ENCODE data around the gene NEK7. TPM values are rescaled to one million over a fixed set of nuclear protein-coding genes. Genes with fewer than 3 reads are reported as not detected.

NEK7 gene
- total RNA-seq, 8 experiments from 2014 or later = 16.5 to 184 (median 39.7) TPM

DNA sequence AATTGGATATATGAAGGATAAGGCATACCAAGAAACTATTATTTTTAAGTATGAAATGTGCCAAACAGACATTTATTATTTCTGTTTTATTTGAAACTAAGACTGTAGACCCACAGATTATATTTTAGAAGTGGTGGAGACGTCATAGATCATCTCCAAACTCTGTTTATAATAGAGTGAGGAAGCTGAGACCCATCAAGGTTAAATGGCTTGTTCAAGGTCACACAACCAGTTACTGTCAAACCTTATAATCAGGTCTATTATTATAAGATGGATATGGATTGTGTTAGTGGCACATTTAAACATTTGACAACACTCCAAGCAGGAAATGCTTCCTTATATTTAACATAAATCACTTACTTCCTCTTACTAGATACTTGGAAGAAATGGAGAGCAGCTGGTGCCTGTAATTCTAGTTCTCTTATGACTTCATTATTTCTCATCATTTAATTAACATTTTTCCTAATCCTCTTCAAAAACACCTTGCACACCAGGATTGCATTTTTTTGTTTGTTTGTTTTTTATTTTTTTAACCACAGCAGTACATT lies 117.0 kb downstream of the NEK7 start:
- 38 to 100% (median 94%) methylated on average over 1 of the region's 1 CpG; no CpG with 5 or more reads in 2 of the 10 experiments for WGBS, 10 experiments
- H3K4me1 ChIP-seq (replicated peaks in 1 of 2) = peaks cover 3 to 24% of the 10 kb centered on the region in 2 donors
- H3K27ac ChIP-seq = no peak overlapping the region
- in situ Hi-C loops (cut with MboI; ENCODE audit: low pct_unique_long_range_greater_than_20kb in 2 of 9, low sequenced_read_pairs in 9 of 9, unreplicated experiment in 9 of 9) = loop anchor here in 1 of 9 experiments (10.0 kb wide), 1 partner anchor 109 kb away; no protein-coding TSS in a partner anchor
- no peak overlapping the region for H3K4me3 ChIP-seq
- peak in 3 of 8 experiments; percentile 32 to 69 (median 55) for ATAC-seq (replicated peaks in 6 of 8)

DNA sequence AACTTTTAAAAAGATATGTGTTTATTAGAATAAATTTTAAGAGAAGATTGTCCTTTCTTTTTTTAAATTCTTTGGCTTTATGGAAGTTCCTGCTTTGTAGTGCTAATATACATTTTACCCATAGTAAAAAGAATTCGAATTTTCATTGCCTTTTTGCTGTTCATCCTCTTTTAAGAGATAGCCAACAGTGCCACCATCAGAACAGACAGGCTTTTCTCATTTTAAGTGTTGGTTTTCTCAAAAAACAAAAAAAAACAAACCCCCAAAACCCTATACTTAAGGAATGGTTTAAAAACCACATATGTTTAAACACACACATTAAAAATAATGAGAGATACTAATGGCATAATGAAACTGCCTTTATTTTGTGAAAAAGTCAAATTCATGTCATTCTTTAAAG lies 118.8 kb downstream of the NEK7 start:
- WGBS, 10 experiments = 5 to 75% (median 42%) methylated on average over 1 of the region's 1 CpG; no CpG with 5 or more reads in 3 of the 10 experiments
- Histone ChIP-seq H3K4me3 (no peak overlapping the region), H3K27ac (no peak overlapping the region), H3K4me1 (replicated peaks in 1 of 2) (peaks cover 0 to 13% of the 10 kb centered on the region in 2 donors)
- in situ Hi-C loops (cut with MboI; ENCODE audit: low pct_unique_long_range_greater_than_20kb in 2 of 9, low sequenced_read_pairs in 9 of 9, unreplicated experiment in 9 of 9) = loop anchor here in 1 of 9 experiments (10.0 kb wide), 1 partner anchor 111 kb away; no protein-coding TSS in a partner anchor
- no peak for ATAC-seq (replicated peaks in 6 of 8)

DNA sequence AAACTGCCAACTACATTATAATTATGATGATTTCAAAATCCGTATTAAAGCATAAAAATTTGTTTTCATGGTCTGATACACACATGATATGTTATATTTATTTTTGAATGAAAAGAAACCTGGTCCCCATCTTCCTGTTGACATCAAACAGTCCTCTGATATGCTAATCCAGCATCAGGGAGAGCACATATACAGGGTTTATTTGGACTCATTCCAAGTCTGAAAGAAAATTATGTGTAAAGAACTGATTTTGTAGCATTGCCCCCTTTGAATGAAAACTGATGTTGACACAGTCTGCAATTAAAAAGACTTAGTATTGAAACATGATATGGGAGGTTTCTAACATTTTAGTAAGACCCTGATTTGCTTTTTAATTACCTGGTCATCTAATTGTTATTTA lies 119.4 kb downstream of the NEK7 start:
- in situ Hi-C loops (cut with MboI; ENCODE audit: low pct_unique_long_range_greater_than_20kb in 2 of 9, low sequenced_read_pairs in 9 of 9, unreplicated experiment in 9 of 9) = loop anchor here in 1 of 9 experiments (10.0 kb wide), 1 partner anchor 111 kb away; no protein-coding TSS in a partner anchor
- Histone ChIP-seq H3K27ac (no peak overlapping the region), H3K4me3 (no peak overlapping the region), H3K4me1 (replicated peaks in 1 of 2) (peaks cover 0 to 13% of the 10 kb centered on the region in 2 donors)
- WGBS, 10 experiments = 60 to 100% (median 88%) methylated on average over 1 of the region's 1 CpG
- ATAC-seq (replicated peaks in 6 of 8) = no peak

DNA sequence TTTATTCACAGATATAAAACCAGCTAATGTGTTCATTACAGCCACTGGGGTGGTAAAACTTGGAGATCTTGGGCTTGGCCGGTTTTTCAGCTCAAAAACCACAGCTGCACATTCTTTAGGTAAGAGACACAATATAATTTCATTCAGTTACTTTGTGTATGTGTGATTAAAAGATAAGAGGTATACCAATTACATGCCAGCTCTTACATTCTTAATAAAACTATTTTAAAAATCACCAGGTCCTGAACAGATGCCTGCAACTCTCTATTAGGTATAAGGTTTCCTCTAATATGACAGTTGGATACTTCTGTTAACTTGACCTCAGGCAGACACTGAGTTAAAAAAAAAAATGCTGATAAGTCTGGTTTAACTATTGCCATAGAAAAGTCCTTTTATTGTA lies 122.1 kb downstream of the NEK7 start:
- no peak for ATAC-seq (replicated peaks in 6 of 8)
- Histone ChIP-seq H3K4me3 (no peak overlapping the region), H3K27ac (no peak overlapping the region), H3K4me1 (replicated peaks in 1 of 2) (peaks cover 0 to 7% of the 10 kb centered on the region in 2 donors)
- in situ Hi-C loops (cut with MboI; ENCODE audit: low pct_unique_long_range_greater_than_20kb in 2 of 9, low sequenced_read_pairs in 9 of 9, unreplicated experiment in 9 of 9) = loop anchor here in 1 of 9 experiments (10.0 kb wide), 1 partner anchor 114 kb away; no protein-coding TSS in a partner anchor
- 86 to 100% (median 96%) methylated on average over 1 of the region's 1 CpG; no CpG with 5 or more reads in 2 of the 10 experiments for WGBS, 10 experiments

DNA sequence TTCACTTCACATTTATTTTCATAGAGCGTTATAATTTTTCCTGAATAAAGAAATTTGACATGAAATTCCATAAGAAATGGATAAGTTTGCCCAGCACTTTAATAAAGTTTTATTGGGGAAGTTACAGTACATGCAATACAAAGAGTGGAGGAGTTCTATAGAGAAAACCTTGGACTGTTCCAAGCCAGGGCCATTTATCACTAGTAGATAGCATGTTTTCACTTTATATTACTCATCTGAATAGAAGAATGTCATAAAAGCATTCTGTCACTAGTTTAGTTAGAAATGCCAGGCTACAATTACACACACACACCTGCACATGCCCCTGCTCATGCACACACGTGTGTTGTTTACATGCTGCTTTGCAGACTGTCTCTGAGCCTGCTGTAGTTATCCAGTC lies 123.3 kb downstream of the NEK7 start:
- Histone ChIP-seq H3K4me1 (replicated peaks in 1 of 2) (peaks cover 0 to 3% of the 10 kb centered on the region in 2 donors), H3K27ac (no peak overlapping the region), H3K4me3 (no peak overlapping the region)
- WGBS, 10 experiments = 80 to 100% (median 95%) methylated on average over 1 to 2 of the region's 2 CpGs; no CpG with 5 or more reads in 1 of the 10 experiments
- in situ Hi-C loops (cut with MboI; ENCODE audit: low pct_unique_long_range_greater_than_20kb in 2 of 9, low sequenced_read_pairs in 9 of 9, unreplicated experiment in 9 of 9) = no loop called here
- ATAC-seq (replicated peaks in 6 of 8) = no peak

DNA sequence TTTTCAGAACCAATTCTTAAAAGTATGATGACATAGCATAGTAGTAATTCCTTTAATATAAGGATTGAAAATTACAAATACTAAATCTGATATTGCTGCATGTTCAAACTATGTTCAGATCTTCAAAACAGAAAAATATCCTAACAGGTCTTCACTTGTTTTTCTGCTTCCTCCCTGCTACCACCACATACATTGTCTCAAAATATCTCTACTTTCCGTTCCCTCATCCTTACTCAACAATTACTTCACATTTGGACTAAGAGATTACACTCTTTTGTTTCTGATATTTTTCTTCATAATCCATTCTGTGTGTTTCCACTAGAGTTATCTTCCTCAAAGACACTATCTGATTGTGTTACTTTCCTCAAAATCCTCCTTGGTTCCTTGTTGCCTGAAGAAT lies 125.1 kb downstream of the NEK7 start:
- no peak for ATAC-seq (replicated peaks in 6 of 8)
- H3K4me3 ChIP-seq = no peak overlapping the region
- 71 to 100% (median 100%) methylated on average over 1 of the region's 1 CpG; no CpG with 5 or more reads in 1 of the 10 experiments for WGBS, 10 experiments
- in situ Hi-C loops (cut with MboI; ENCODE audit: low pct_unique_long_range_greater_than_20kb in 2 of 9, low sequenced_read_pairs in 9 of 9, unreplicated experiment in 9 of 9) = no loop called here
- no peak overlapping the region for H3K27ac ChIP-seq
- H3K4me1 ChIP-seq (replicated peaks in 1 of 2) = peaks cover 0 to 11% of the 10 kb centered on the region in 2 donors

DNA sequence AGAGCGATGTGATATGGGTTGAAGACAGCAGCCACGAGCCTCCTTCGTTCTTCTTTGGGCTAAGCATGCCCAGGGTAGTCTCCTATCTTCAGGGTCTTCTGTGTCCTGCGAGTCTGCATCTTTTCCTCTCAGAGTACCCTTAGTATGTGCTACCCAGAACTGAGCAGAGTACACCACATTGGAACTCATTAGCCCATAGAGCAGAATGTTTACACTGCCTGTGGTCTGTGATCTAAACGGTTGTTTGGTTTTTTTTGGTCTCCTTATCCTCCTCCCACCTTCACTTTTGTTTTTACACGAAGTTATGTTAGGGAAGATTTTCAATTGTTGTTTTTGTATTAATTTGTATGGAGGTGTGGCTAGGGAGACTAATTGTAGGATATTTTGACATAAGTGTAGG lies 126.4 kb downstream of the NEK7 start:
- peak in 1 of 8 experiments; percentile 29 for ATAC-seq (replicated peaks in 6 of 8)
- H3K4me3 ChIP-seq = no peak overlapping the region
- H3K27ac ChIP-seq = no peak overlapping the region
- peaks cover 5 to 19% of the 10 kb centered on the region in 2 donors for H3K4me1 ChIP-seq (replicated peaks in 1 of 2)
- WGBS, 10 experiments = 39 to 100% (median 93%) methylated on average over 1 to 6 of the region's 6 CpGs; no CpG with 5 or more reads in 1 of the 10 experiments
- in situ Hi-C loops (cut with MboI; ENCODE audit: low pct_unique_long_range_greater_than_20kb in 2 of 9, low sequenced_read_pairs in 9 of 9, unreplicated experiment in 9 of 9) = no loop called here

DNA sequence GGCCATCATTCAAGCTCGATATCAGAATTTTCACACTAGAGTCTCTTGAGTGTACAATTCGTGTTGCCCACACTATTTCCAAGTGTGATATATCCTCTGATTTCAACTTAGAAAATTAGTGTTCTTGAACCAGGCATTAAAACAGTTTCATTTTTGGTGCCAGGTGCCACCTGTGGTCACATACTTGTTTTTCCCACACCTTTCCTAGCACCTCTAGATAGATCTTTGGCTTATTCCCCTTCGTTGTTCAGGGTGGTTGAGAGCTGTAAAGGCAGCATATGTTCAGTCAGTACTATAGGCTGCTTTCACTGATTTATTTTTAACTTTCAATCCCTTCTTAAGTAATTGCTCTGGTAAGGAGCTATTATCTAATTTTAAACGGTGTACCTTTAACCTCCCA lies 131.1 kb downstream of the NEK7 start:
- peak in 2 of 8 experiments; percentile 24 to 42 for ATAC-seq (replicated peaks in 6 of 8)
- in situ Hi-C loops (cut with MboI; ENCODE audit: low pct_unique_long_range_greater_than_20kb in 2 of 9, low sequenced_read_pairs in 9 of 9, unreplicated experiment in 9 of 9) = no loop called here
- no peak overlapping the region for H3K4me3 ChIP-seq
- H3K27ac ChIP-seq = no peak overlapping the region
- WGBS, 10 experiments = 60 to 100% (median 90%) methylated on average over 1 to 4 of the region's 4 CpGs
- H3K4me1 ChIP-seq (replicated peaks in 1 of 2) = peaks cover 22 to 48% of the 10 kb centered on the region in 2 donors

DNA sequence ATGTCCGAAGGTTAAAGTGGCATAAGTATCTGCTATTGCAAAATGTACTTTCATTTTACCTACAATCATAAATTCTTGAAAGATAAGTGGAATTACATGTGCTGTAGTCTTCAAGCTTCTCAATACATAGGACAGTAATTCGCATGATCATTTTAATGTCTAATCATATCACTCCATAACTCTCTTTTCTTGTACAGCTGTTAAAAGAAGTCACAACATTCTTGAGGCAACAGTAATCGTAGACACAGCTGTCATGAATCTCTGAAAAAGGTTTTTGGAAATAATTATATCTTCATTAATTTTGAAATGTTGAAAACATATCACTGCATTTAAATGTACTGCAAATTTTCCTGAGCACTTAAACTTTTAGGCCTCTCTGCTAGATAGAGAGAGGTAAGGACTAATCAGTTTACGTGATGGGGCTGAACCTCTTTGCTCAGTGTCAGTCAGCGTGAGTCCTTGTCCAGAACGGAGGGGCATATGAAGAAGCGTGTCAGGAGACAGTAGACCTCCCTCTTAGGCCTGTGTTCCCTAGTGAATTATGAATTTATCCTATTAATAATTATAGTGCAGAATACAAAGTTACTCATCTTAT lies 133.4 kb downstream of the NEK7 start:
- in situ Hi-C loops (cut with MboI; ENCODE audit: low pct_unique_long_range_greater_than_20kb in 2 of 9, low sequenced_read_pairs in 9 of 9, unreplicated experiment in 9 of 9) = no loop called here
- Histone ChIP-seq H3K27ac (no peak overlapping the region), H3K4me1 (replicated peaks in 1 of 2) (peaks cover 28 to 63% of the 10 kb centered on the region in 2 donors), H3K4me3 (no peak overlapping the region)
- WGBS, 10 experiments = 34 to 98% (median 91%) methylated on average over 4 to 7 of the region's 7 CpGs; no CpG with 5 or more reads in 1 of the 10 experiments
- ATAC-seq (replicated peaks in 6 of 8) = no peak

DNA sequence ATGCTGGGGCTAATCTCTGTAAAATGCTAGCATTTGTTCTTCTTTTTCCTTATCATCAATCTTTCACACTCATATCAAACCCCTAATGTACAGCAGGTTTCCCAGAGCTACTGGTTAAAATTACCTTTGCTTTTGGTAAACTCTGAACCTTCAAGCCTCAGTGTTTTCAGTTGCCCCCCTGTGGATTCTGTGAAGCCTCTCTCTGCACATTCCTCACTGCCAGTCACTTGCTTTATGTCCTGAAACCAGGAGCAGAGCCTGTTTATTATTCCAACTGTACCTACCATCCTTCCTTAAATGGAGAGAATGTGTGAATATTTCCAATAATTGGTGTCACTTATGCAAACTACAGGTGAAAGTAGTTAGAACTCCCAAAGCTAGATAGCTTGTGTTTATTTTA lies 134.2 kb downstream of the NEK7 start:
- in situ Hi-C loops (cut with MboI; ENCODE audit: low pct_unique_long_range_greater_than_20kb in 2 of 9, low sequenced_read_pairs in 9 of 9, unreplicated experiment in 9 of 9) = no loop called here
- no peak for ATAC-seq (replicated peaks in 6 of 8)
- Histone ChIP-seq H3K4me1 (replicated peaks in 1 of 2) (peaks cover 31 to 60% of the 10 kb centered on the region in 2 donors), H3K4me3 (no peak overlapping the region), H3K27ac (no peak overlapping the region)

DNA sequence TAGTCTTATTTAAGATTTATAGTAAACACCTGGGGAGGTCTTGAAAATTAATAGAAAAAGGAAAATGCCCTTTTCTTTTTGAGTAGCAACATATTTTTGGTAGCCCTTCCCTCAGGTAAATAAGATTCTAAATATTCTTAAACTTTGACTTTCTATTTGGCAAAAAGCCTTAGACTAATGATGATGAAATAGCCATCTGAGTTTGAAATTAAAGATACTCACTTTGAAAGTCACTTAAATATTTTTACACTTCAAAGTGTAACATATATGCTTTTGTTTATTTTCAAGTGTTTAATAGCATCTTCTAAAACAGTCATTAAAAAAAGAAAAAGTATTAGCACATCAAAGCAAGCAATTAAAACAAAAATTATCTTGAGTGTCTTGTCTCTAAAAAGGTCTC lies 135.1 kb downstream of the NEK7 start:
- Histone ChIP-seq H3K4me1 (replicated peaks in 1 of 2) (peaks cover 40 to 65% of the 10 kb centered on the region in 2 donors), H3K27ac (no peak overlapping the region), H3K4me3 (no peak overlapping the region)
- in situ Hi-C loops (cut with MboI; ENCODE audit: low pct_unique_long_range_greater_than_20kb in 2 of 9, low sequenced_read_pairs in 9 of 9, unreplicated experiment in 9 of 9) = no loop called here
- ATAC-seq (replicated peaks in 6 of 8) = no peak

DNA sequence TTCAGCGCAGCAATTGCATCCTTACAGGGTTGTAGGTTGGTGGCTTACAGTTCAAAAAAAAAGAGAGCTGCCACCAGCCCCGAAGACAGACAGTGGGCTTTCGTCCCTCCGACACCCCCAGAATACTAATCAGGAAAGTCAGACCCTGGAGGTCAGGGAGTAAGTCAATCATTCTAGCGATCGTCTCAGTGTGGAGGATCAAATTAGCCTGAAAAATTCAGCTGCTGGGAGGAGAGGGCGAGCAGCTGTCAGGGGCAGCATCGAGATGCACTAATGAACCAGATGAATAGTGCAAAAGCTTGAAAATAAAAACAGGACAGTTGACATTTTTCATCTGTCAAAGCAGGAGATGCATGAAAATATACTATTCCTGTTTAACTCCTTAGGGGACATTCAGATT lies 138.4 kb downstream of the NEK7 start:
- Histone ChIP-seq H3K4me1 (replicated peaks in 1 of 2) (peaks cover 38 to 57% of the 10 kb centered on the region in 2 donors), H3K27ac (no peak overlapping the region), H3K4me3 (peak overlapping the region in 4 of 5 donors; percentile 1 to 22 (median 10))
- in situ Hi-C loops (cut with MboI; ENCODE audit: low pct_unique_long_range_greater_than_20kb in 2 of 9, low sequenced_read_pairs in 9 of 9, unreplicated experiment in 9 of 9) = no loop called here
- WGBS, 10 experiments = 0 to 91% (median 14%) methylated on average over 2 to 8 of the region's 8 CpGs; no CpG with 5 or more reads in 1 of the 10 experiments
- peak in 6 of 8 experiments; percentile 31 to 92 (median 90) for ATAC-seq (replicated peaks in 6 of 8)

DNA sequence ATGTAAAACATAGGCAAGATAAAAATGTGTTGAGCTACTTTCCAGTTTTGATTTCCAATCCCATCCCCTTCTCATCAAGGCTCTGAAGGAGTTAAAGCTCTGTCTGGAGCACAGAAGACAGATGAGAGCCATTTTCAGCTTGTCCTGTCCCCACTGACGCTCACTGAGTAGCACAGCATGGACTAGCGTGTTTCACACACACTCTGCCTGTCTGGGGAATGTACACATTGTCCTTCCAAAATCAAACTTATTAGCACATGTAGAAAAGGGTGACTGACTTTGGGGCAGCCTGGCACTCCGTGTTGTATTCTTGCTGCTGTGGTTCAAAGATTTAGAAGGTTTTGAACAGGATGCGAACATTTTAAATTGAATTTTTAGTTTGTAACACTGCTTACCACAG lies 139.2 kb downstream of the NEK7 start:
- Histone ChIP-seq H3K27ac (peak overlapping the region in 1 of 2 donors; percentile 10), H3K4me1 (replicated peaks in 1 of 2) (peaks cover 35 to 54% of the 10 kb centered on the region in 2 donors), H3K4me3 (peak overlapping the region in 2 of 5 donors; percentile 6 to 9)
- 11 to 52% (median 24%) methylated on average over 1 to 4 of the region's 4 CpGs; no CpG with 5 or more reads in 1 of the 10 experiments for WGBS, 10 experiments
- in situ Hi-C loops (cut with MboI; ENCODE audit: low pct_unique_long_range_greater_than_20kb in 2 of 9, low sequenced_read_pairs in 9 of 9, unreplicated experiment in 9 of 9) = no loop called here
- ATAC-seq (replicated peaks in 6 of 8) = peak; percentile 22 to 89 (median 75)

Data from motor neuron (in vitro differentiated cells).